ENCODE data around the gene CERS5.
"Not testable (repeated sequence)": the region's sequence is repeated elsewhere in the genome, so short reads cannot be mapped to it uniquely, and the experiment has no call there.

Gene CERS5

GRCh38 chr12:50157259-50157658, 9.9 kb downstream of the CERS5 start:
- DNase-seq: no peak
- no peaks in the 10 kb centered on the region for H3K27me3 ChIP-seq (replicated peaks in 2 of 5; ENCODE audit: control insufficient read depth in 4 of 5, insufficient read depth in 5 of 5, low read length in 4 of 5)
- H3K27ac ChIP-seq (ENCODE audit: insufficient read depth in 1 of 2, low read depth in 1 of 2, low read length in 2 of 2, poor library complexity in 1 of 2, severe bottlenecking in 2 of 2): no peak overlapping the region
- no peaks in the 10 kb centered on the region for H3K9me3 ChIP-seq (ENCODE audit: control extremely low read depth in 1 of 5, control insufficient read depth in 4 of 5, insufficient read depth in 2 of 5, low read depth in 1 of 5, low read length in 4 of 5)
- POLR2A ChIA-PET: interaction anchor here (1.0 kb wide), 1 partner anchor 10 kb away, joined by 3 read pairs; the partner anchor contains the start of gene CERS5
- WGBS (ENCODE audit: insufficient coverage): no CpG with 5 or more reads among the region's 2 CpGs
- H3K4me3 ChIP-seq (ENCODE audit: control insufficient read depth in 1 of 7, extremely low read depth in 1 of 7, insufficient read depth in 4 of 7, low read depth in 2 of 7, low read length in 6 of 7): no peak overlapping the region
- peaks cover 0 to 3% (median 0%) of the 10 kb centered on the region in 4 experiments for H3K4me1 ChIP-seq (ENCODE audit: control extremely low read depth in 1 of 4, control insufficient read depth in 4 of 4, insufficient read depth in 4 of 4, low read length in 3 of 4)
- H3K36me3 ChIP-seq (ENCODE audit: control insufficient read depth in 4 of 4, insufficient read depth in 4 of 4, low read length in 3 of 4): peaks cover 2 to 5% (median 3%) of the 10 kb centered on the region in 4 experiments
- CTCF ChIA-PET: interaction anchor here (1.3 to 5.1 kb wide), 5 partner anchors 10 to 25 kb away, joined by 4 to 18 read pairs (median 6); no protein-coding TSS in a partner anchor

GRCh38 chr12:50156641-50157040, 10.5 kb downstream of the CERS5 start:
- POLR2A ChIA-PET: interaction anchor here (0.7 kb wide), 1 partner anchor 11 kb away, joined by 3 read pairs; no protein-coding TSS in a partner anchor
- H3K4me1 ChIP-seq (ENCODE audit: control extremely low read depth in 1 of 4, control insufficient read depth in 4 of 4, insufficient read depth in 4 of 4, low read length in 3 of 4): peaks cover 0 to 3% (median 0%) of the 10 kb centered on the region in 4 experiments

GRCh38 chr12:50154947-50155346, 12.2 kb downstream of the CERS5 start:
- CTCF ChIA-PET: interaction anchor here (0.6 to 5.1 kb wide), 6 partner anchors 9 to 720 kb away, joined by 3 to 18 read pairs (median 4); partner anchors contain the start of gene CERS5
- H3K27ac ChIP-seq (ENCODE audit: insufficient read depth in 1 of 2, low read depth in 1 of 2, low read length in 2 of 2, poor library complexity in 1 of 2, severe bottlenecking in 2 of 2); H3K4me3 ChIP-seq (ENCODE audit: control insufficient read depth in 1 of 7, extremely low read depth in 1 of 7, insufficient read depth in 4 of 7, low read depth in 2 of 7, low read length in 6 of 7); H3K9me3 ChIP-seq (ENCODE audit: control extremely low read depth in 1 of 5, control insufficient read depth in 4 of 5, insufficient read depth in 2 of 5, low read depth in 1 of 5, low read length in 4 of 5); POLR2A ChIA-PET; H3K27me3 ChIP-seq (replicated peaks in 2 of 5; ENCODE audit: control insufficient read depth in 4 of 5, insufficient read depth in 5 of 5, low read length in 4 of 5); H3K36me3 ChIP-seq (ENCODE audit: control insufficient read depth in 4 of 4, insufficient read depth in 4 of 4, low read length in 3 of 4); H3K4me1 ChIP-seq (ENCODE audit: control extremely low read depth in 1 of 4, control insufficient read depth in 4 of 4, insufficient read depth in 4 of 4, low read length in 3 of 4); DNase-seq: not testable (repeated sequence)
- 100% methylated on average over 1 of the region's 5 CpGs for WGBS (ENCODE audit: insufficient coverage)

More at GRCh38 chr12:50156641-50157040, 10.5 kb downstream of the CERS5 start:
- H3K36me3 ChIP-seq (ENCODE audit: control insufficient read depth in 4 of 4, insufficient read depth in 4 of 4, low read length in 3 of 4): peaks cover 2 to 5% (median 3%) of the 10 kb centered on the region in 4 experiments
- H3K9me3 ChIP-seq (ENCODE audit: control extremely low read depth in 1 of 5, control insufficient read depth in 4 of 5, insufficient read depth in 2 of 5, low read depth in 1 of 5, low read length in 4 of 5): no peaks in the 10 kb centered on the region
- H3K27ac ChIP-seq (ENCODE audit: insufficient read depth in 1 of 2, low read depth in 1 of 2, low read length in 2 of 2, poor library complexity in 1 of 2, severe bottlenecking in 2 of 2): no peak overlapping the region
- H3K4me3 ChIP-seq (ENCODE audit: control insufficient read depth in 1 of 7, extremely low read depth in 1 of 7, insufficient read depth in 4 of 7, low read depth in 2 of 7, low read length in 6 of 7): no peak overlapping the region
- CTCF ChIA-PET: interaction anchor here (0.9 to 5.1 kb wide), 7 partner anchors 9 to 45 kb away, joined by 3 to 18 read pairs (median 4); partner anchors contain the start of gene COX14
- no peaks in the 10 kb centered on the region for H3K27me3 ChIP-seq (replicated peaks in 2 of 5; ENCODE audit: control insufficient read depth in 4 of 5, insufficient read depth in 5 of 5, low read length in 4 of 5)
- no peak for DNase-seq

- no peak overlapping the region for H3K27ac ChIP-seq (ENCODE audit: insufficient read depth in 1 of 2, low read depth in 1 of 2, low read length in 2 of 2, poor library complexity in 1 of 2, severe bottlenecking in 2 of 2)
- ChIA-PET CTCF (interaction anchor here (1.5 to 1.7 kb wide), 2 partner anchors 16 to 25 kb away, joined by 3 to 4 read pairs; no protein-coding TSS in a partner anchor), POLR2A (interaction anchor here (1.6 kb wide), 1 partner anchor 16 kb away, joined by 3 read pairs; the partner anchor contains the start of gene CERS5)
- H3K9me3 ChIP-seq (ENCODE audit: control extremely low read depth in 1 of 5, control insufficient read depth in 4 of 5, insufficient read depth in 2 of 5, low read depth in 1 of 5, low read length in 4 of 5): no peaks in the 10 kb centered on the region
- peaks cover 0 to 3% (median under 1%) of the 10 kb centered on the region in 4 experiments for H3K36me3 ChIP-seq (ENCODE audit: control insufficient read depth in 4 of 4, insufficient read depth in 4 of 4, low read length in 3 of 4)
- DNase-seq: no peak
- no peak overlapping the region for H3K4me3 ChIP-seq (ENCODE audit: control insufficient read depth in 1 of 7, extremely low read depth in 1 of 7, insufficient read depth in 4 of 7, low read depth in 2 of 7, low read length in 6 of 7)
- WGBS (ENCODE audit: insufficient coverage): 100% methylated on average over 1 of the region's 1 CpG
- no peaks in the 10 kb centered on the region for H3K27me3 ChIP-seq (replicated peaks in 2 of 5; ENCODE audit: control insufficient read depth in 4 of 5, insufficient read depth in 5 of 5, low read length in 4 of 5)
- H3K4me1 ChIP-seq (ENCODE audit: control extremely low read depth in 1 of 4, control insufficient read depth in 4 of 4, insufficient read depth in 4 of 4, low read length in 3 of 4): no peaks in the 10 kb centered on the region
Observed at GRCh38 chr12:50151047-50151687, 16.0 kb downstream of the CERS5 start.

- no peak overlapping the region for H3K4me3 ChIP-seq (ENCODE audit: control insufficient read depth in 1 of 7, extremely low read depth in 1 of 7, insufficient read depth in 4 of 7, low read depth in 2 of 7, low read length in 6 of 7)
- DNase-seq: no peak
- H3K36me3 ChIP-seq (ENCODE audit: control insufficient read depth in 4 of 4, insufficient read depth in 4 of 4, low read length in 3 of 4): peaks cover 0 to 3% (median under 1%) of the 10 kb centered on the region in 4 experiments
- CTCF ChIA-PET: interaction anchor here (0.8 to 1.6 kb wide), 4 partner anchors 13 to 19 kb away, joined by 3 read pairs; no protein-coding TSS in a partner anchor
- 88% methylated on average over 1 of the region's 3 CpGs for WGBS (ENCODE audit: insufficient coverage)
- POLR2A ChIA-PET: interaction anchor here (0.9 kb wide), 1 partner anchor 9 kb away, joined by 4 read pairs; no protein-coding TSS in a partner anchor
- no peaks in the 10 kb centered on the region for H3K9me3 ChIP-seq (ENCODE audit: control extremely low read depth in 1 of 5, control insufficient read depth in 4 of 5, insufficient read depth in 2 of 5, low read depth in 1 of 5, low read length in 4 of 5)
- no peaks in the 10 kb centered on the region for H3K4me1 ChIP-seq (ENCODE audit: control extremely low read depth in 1 of 4, control insufficient read depth in 4 of 4, insufficient read depth in 4 of 4, low read length in 3 of 4)
- H3K27me3 ChIP-seq (replicated peaks in 2 of 5; ENCODE audit: control insufficient read depth in 4 of 5, insufficient read depth in 5 of 5, low read length in 4 of 5): no peaks in the 10 kb centered on the region
- no peak overlapping the region for H3K27ac ChIP-seq (ENCODE audit: insufficient read depth in 1 of 2, low read depth in 1 of 2, low read length in 2 of 2, poor library complexity in 1 of 2, severe bottlenecking in 2 of 2)
Observed at GRCh38 chr12:50149311-50149710, 17.9 kb downstream of the CERS5 start.

- H3K4me1 ChIP-seq (ENCODE audit: control extremely low read depth in 1 of 4, control insufficient read depth in 4 of 4, insufficient read depth in 4 of 4, low read length in 3 of 4); H3K36me3 ChIP-seq (ENCODE audit: control insufficient read depth in 4 of 4, insufficient read depth in 4 of 4, low read length in 3 of 4); DNase-seq; H3K4me3 ChIP-seq (ENCODE audit: control insufficient read depth in 1 of 7, extremely low read depth in 1 of 7, insufficient read depth in 4 of 7, low read depth in 2 of 7, low read length in 6 of 7); POLR2A ChIA-PET; H3K27ac ChIP-seq (ENCODE audit: insufficient read depth in 1 of 2, low read depth in 1 of 2, low read length in 2 of 2, poor library complexity in 1 of 2, severe bottlenecking in 2 of 2); H3K9me3 ChIP-seq (ENCODE audit: control extremely low read depth in 1 of 5, control insufficient read depth in 4 of 5, insufficient read depth in 2 of 5, low read depth in 1 of 5, low read length in 4 of 5); H3K27me3 ChIP-seq (replicated peaks in 2 of 5; ENCODE audit: control insufficient read depth in 4 of 5, insufficient read depth in 5 of 5, low read length in 4 of 5): not testable (repeated sequence)
- 100% methylated on average over 5 of the region's 6 CpGs for WGBS (ENCODE audit: insufficient coverage)
- CTCF ChIA-PET: interaction anchor here (0.9 to 2.1 kb wide), 5 partner anchors 8 to 36 kb away, joined by 3 to 9 read pairs (median 3); partner anchors contain the start of genes CERS5 and COX14
Observed at GRCh38 chr12:50148011-50148410, 19.2 kb downstream of the CERS5 start.

- no peaks in the 10 kb centered on the region for H3K4me1 ChIP-seq (ENCODE audit: control extremely low read depth in 1 of 4, control insufficient read depth in 4 of 4, insufficient read depth in 4 of 4, low read length in 3 of 4)
- no peaks in the 10 kb centered on the region for H3K27me3 ChIP-seq (replicated peaks in 2 of 5; ENCODE audit: control insufficient read depth in 4 of 5, insufficient read depth in 5 of 5, low read length in 4 of 5)
- ChIA-PET CTCF (interaction anchor here (0.9 to 2.1 kb wide), 5 partner anchors 9 to 35 kb away, joined by 3 to 9 read pairs (median 3); partner anchors contain the start of genes CERS5 and COX14), POLR2A (no interaction called here)
- no peak overlapping the region for H3K4me3 ChIP-seq (ENCODE audit: control insufficient read depth in 1 of 7, extremely low read depth in 1 of 7, insufficient read depth in 4 of 7, low read depth in 2 of 7, low read length in 6 of 7)
- H3K9me3 ChIP-seq (ENCODE audit: control extremely low read depth in 1 of 5, control insufficient read depth in 4 of 5, insufficient read depth in 2 of 5, low read depth in 1 of 5, low read length in 4 of 5): no peaks in the 10 kb centered on the region
- no peak overlapping the region for H3K27ac ChIP-seq (ENCODE audit: insufficient read depth in 1 of 2, low read depth in 1 of 2, low read length in 2 of 2, poor library complexity in 1 of 2, severe bottlenecking in 2 of 2)
- 95% methylated on average over 2 of the region's 4 CpGs for WGBS (ENCODE audit: insufficient coverage)
- H3K36me3 ChIP-seq (ENCODE audit: control insufficient read depth in 4 of 4, insufficient read depth in 4 of 4, low read length in 3 of 4): peaks cover under 1 to 13% (median 11%) of the 10 kb centered on the region in 4 experiments
- DNase-seq: no peak
Observed at GRCh38 chr12:50147281-50147680, 19.9 kb downstream of the CERS5 start.
